Calu3 (cell line): Measurements from ENCODE around the gene TSHZ2. TPM values are rescaled to one million over a fixed set of nuclear protein-coding genes. Genes with fewer than 3 reads are reported as not detected.
"Not testable (repeated sequence)": the region's sequence is repeated elsewhere in the genome, so short reads cannot be mapped to it uniquely, and the experiment has no call there.

Experiments used
- BruUV-seq: library from RNA; stranded (reverse); fragments of 400-500 nt; replicated peaks from 2 replicates; lab custom pipeline; 2021; lab: Mats Ljungman, UMichigan
- CTCF ChIA-PET: fragments of 300-600 bp; sonication (Branson Sonifier 250); formaldehyde crosslinking; loops from one replicate; lab custom pipeline; 2022; ENCODE audit warnings: antibody characterized with exemption; lab: Charles Lee
- DNase-seq: peaks from one replicate; pipeline ENCODE4 v3.0.0; 2022
- H3K27ac Mint-ChIP-seq: one replicate; pipeline ENCODE4 v1.8.0; 2022; ENCODE audit warnings: mixed read lengths; ENCODE audit not compliant: unreplicated experiment
- H3K27me3 Mint-ChIP-seq: one replicate; pipeline ENCODE4 v1.8.0; 2022; ENCODE audit warnings: mixed read lengths; ENCODE audit not compliant: unreplicated experiment
- H3K36me3 Mint-ChIP-seq: one replicate; pipeline ENCODE4 v1.8.0; 2022; ENCODE audit warnings: mild to moderate bottlenecking, moderate library complexity, mixed read lengths; ENCODE audit not compliant: insufficient read depth, unreplicated experiment
- H3K4me1 Mint-ChIP-seq: one replicate; pipeline ENCODE4 v1.8.0; 2022; ENCODE audit warnings: mild to moderate bottlenecking, low read depth, mixed read lengths; ENCODE audit not compliant: unreplicated experiment
- H3K4me3 Mint-ChIP-seq: one replicate; pipeline ENCODE4 v1.8.0; 2022; ENCODE audit warnings: mild to moderate bottlenecking, low read depth, moderate library complexity, mixed read lengths; ENCODE audit not compliant: unreplicated experiment
- H3K9me3 Mint-ChIP-seq: one replicate; pipeline ENCODE4 v1.8.0; 2022; ENCODE audit warnings: low read depth, mixed read lengths; ENCODE audit not compliant: unreplicated experiment
- CTCF ChIP-seq: fragments of 200-600 bp; IDR thresholded peaks from one replicate; pipeline ENCODE4 v1.8.0; 2022; ENCODE audit warnings: antibody characterized with exemption; ENCODE audit not compliant: unreplicated experiment
- intact Hi-C: fragments of 100-400 bp; cut with micrococcal nuclease; formaldehyde crosslinking; loops from one replicate; pipeline ENCODE4 v1.10.0; 2022; ENCODE audit not compliant: unreplicated experiment
- total RNA-seq: library from RNA; stranded (reverse); gene quantifications from 2 replicates; pipeline ENCODE4 v1.2.3, GENCODE V29; 2022

Gene TSHZ2
- total RNA-seq, 1 experiment from 2014 or later: not detected

- H3K27me3 Mint-ChIP-seq: peaks cover 6% of the 10 kb centered on the region
- peaks cover 11% of the 10 kb centered on the region for H3K4me1 Mint-ChIP-seq
- H3K4me3 Mint-ChIP-seq: peak overlapping the region; percentile 40
- peak; percentile 28 for DNase-seq
- no peak for TF ChIP-seq CTCF
- H3K36me3 Mint-ChIP-seq: no peaks in the 10 kb centered on the region
- H3K9me3 Mint-ChIP-seq: no peaks in the 10 kb centered on the region
- no TSS peak for BruUV-seq
- no peak overlapping the region for H3K27ac Mint-ChIP-seq
- CTCF ChIA-PET: interaction anchor here (0.5 to 0.7 kb wide), 2 partner anchors 848 to 1416 kb away, joined by 4 to 6 read pairs; no protein-coding TSS in a partner anchor
- intact Hi-C loops: no loop called here
Measured at GRCh38 chr20:53517146-53517545, 545.0 kb downstream of the TSHZ2 start.

- H3K9me3 Mint-ChIP-seq, BruUV-seq, H3K36me3 Mint-ChIP-seq, H3K27ac Mint-ChIP-seq, intact Hi-C loops, H3K4me3 Mint-ChIP-seq, CTCF ChIA-PET: not testable (repeated sequence)
- H3K4me1 Mint-ChIP-seq: peaks cover 11% of the 10 kb centered on the region
- DNase-seq: peak; percentile 32
- peaks cover 29% of the 10 kb centered on the region for H3K27me3 Mint-ChIP-seq
Measured at GRCh38 chr20:53521421-53521820, 549.3 kb downstream of the TSHZ2 start.

GRCh38 chr20:53522026-53522425 lies 549.9 kb downstream of the TSHZ2 start:
- intact Hi-C loops: no loop called here
- CTCF ChIA-PET: no interaction called here
- no peak for DNase-seq
- no peaks in the 10 kb centered on the region for H3K36me3 Mint-ChIP-seq
- H3K9me3 Mint-ChIP-seq: no peaks in the 10 kb centered on the region
- H3K27me3 Mint-ChIP-seq: peaks cover 29% of the 10 kb centered on the region
- H3K4me1 Mint-ChIP-seq: peaks cover 8% of the 10 kb centered on the region
- BruUV-seq: no TSS peak
- H3K4me3 Mint-ChIP-seq: no peak overlapping the region
- H3K27ac Mint-ChIP-seq: no peak overlapping the region
- no peak for TF ChIP-seq CTCF

- H3K4me3 Mint-ChIP-seq: no peak overlapping the region
- no TSS peak for BruUV-seq
- H3K9me3 Mint-ChIP-seq: no peaks in the 10 kb centered on the region
- DNase-seq: no peak
- intact Hi-C loops: no loop called here
- CTCF ChIA-PET: no interaction called here
- peaks cover under 1% of the 10 kb centered on the region for H3K4me1 Mint-ChIP-seq
- H3K36me3 Mint-ChIP-seq: no peaks in the 10 kb centered on the region
- no peak for TF ChIP-seq CTCF
- no peak overlapping the region for H3K27ac Mint-ChIP-seq
- peaks cover 29% of the 10 kb centered on the region for H3K27me3 Mint-ChIP-seq
Measured at GRCh38 chr20:53522696-53523095, 550.5 kb downstream of the TSHZ2 start.

- DNase-seq, BruUV-seq, intact Hi-C loops, H3K27ac Mint-ChIP-seq, H3K9me3 Mint-ChIP-seq, H3K4me1 Mint-ChIP-seq, H3K4me3 Mint-ChIP-seq, CTCF ChIA-PET, H3K36me3 Mint-ChIP-seq: not testable (repeated sequence)
- H3K27me3 Mint-ChIP-seq: peaks cover 29% of the 10 kb centered on the region
Measured at GRCh38 chr20:53523615-53524014, 551.5 kb downstream of the TSHZ2 start.
